Measurements from ENCODE around the gene TNFRSF1B.

The TNFRSF1B gene

DNA sequence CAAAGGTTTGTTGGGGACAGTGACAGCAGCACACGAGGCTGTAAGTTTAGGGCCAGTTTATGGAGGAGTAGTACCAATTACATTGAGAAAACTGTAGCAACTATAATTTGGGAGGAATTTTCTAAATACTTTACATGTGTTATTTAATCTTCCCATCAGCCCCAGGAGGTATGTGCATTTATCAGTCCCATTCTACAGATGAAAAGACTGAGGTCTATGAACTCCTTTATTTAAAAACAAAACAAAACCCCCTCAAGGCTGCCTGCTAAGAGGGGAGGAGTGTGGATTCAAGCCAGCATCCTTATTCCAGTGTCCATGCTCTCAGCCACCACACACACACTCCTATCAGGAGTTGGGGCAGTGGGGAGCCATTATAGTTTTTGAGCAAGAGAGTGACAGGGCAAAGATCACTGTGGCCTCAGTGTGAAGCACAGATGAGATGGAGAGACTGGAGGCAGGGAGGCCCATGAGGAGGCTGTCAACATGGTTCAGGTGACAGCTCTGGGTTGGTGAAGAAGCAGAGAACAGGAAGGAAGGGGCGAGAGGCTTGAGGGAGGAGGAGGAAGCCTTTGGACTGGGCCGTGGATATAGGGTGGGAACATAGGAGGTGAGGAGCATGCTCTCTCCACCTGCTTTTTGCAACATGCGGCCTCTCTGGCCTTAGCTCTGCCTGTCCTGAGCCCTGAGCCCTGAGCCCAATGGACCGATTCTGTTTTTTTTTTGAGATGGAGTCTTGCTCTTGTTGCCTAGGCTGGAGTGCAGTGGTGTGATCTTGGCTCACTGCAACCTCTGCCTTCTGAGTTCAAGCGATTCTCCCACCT lies 9.7 kb downstream of the TNFRSF1B start:
- DNase-seq (ENCODE audit: low read depth in 2 of 2), result no peak

DNA sequence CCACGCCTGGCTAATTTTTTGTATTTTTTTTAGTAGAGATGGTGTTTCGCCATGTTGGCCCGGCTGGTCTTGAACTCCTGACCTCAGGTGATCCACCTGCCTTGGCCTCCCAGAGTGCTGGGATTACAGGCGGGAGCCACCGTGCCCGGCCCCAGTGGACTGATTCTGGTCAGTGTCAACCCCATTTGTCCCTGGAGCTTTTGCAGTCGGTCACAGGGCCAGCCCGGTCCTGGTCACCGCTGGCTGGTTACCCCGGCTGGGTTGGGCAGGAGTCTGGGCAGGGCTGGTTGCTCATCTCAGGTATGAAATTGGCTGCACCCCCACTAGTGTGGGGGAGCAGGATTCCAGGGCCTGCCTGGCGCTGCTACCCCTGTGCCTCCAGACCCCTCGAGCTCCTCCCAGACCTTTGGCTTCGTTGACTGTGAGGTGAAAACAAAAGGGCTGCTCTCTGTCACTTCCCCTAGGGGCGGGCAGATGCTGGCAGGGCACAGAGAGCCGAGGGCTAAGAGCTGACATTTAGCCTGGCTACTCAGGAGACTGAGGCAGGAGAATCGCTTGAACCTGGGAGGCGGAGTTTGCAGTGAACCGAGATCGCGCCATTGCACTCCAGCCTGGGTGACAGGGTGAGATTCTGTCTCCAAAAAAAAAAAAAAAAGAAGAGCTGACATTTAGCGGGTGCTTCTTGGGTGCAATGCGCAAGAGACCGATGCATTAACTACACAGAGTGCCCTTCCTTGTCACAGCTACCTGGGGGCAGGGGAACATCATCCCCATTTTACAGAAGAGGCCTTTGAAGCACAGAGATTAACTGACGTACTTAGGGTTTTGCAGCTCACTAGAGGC lies 10.6 kb downstream of the TNFRSF1B start:
- DNase-seq (ENCODE audit: low read depth in 2 of 2), result no peak

DNA sequence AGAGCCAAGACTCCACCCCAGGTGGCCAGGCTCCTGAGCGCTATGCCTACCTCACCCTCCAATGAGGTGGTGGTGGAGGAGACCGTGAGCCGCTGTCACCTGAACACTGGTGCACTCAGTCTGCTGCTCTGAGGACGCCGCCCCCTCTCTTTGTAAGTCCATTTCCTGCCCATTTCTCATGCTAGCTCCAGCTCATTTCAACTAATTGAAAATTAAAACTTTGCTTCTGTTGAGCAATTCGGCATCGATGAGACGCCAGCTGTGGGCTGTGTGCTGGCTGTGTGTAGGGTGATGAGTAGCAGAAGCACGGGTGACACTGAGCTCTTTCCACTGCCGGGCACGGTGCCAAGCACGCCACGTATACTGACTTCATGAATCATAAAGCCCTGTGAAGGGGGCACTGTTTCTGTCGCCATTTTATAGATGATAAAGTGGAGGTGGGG lies 11.2 kb downstream of the TNFRSF1B start:
- DNase-seq (ENCODE audit: low read depth in 2 of 2), result peak; percentile 46 to 48

DNA sequence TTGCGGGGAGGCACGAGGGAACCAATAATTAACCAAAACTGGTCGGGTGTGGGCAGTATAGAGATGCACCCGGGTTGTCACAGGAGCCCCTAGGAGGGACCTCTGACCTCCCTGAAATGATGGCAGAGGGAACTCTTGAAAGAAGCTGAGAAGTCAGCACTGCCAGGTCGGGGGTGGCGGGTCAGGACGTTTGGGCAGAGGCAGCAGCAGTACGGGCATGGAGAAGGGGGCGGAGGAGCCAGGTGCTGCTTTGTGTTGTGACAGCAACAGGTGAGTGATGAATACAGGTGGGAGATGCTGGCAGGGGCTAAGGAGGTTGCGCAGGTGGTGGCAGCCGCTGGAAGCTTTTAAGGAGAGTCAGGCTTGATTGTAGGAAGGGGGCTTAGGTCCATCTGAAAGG lies 11.7 kb downstream of the TNFRSF1B start:
- no peak for DNase-seq (ENCODE audit: low read depth in 2 of 2)

DNA sequence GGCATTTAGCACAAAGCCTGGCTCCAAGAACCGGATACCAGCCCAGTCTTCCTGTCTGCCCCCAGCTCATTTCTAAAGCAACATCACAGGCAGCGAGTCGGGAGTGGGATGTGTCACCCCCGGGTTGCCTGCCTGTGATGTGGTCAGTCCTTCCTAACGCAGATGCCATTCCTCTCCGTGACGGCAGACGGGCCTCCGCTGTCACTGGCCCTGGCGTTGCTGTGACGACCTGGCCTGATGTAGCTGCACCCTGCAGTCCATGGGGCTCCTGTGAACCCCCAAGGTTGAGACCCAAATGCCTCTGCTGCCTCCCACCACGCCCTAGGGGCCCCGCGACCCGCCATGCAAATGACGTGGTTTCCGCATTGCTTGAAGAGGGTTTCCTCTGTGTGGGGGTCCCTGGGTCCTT lies 12.3 kb downstream of the TNFRSF1B start:
- DNase-seq (ENCODE audit: low read depth in 2 of 2), result no peak

DNA sequence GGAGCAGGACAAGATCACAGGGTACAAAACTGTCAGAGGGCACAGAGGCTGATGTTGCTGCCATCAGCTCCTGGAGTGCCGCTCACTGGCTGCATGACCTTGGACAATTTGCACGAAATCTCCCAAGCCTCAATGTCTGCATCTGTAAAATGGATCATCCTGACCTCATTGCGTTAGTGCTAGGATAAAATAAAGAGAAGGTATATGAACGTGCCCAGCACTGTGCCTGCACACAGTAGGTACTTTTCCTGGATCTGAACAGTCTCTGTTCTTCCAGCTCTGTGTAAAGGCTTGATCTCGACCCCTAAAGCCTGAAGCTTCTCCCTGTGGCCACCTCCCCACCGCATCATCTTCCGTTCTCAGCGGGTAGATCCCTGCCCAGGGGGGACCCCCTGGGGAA lies 12.9 kb downstream of the TNFRSF1B start:
- no peak for DNase-seq (ENCODE audit: low read depth in 2 of 2)

DNA sequence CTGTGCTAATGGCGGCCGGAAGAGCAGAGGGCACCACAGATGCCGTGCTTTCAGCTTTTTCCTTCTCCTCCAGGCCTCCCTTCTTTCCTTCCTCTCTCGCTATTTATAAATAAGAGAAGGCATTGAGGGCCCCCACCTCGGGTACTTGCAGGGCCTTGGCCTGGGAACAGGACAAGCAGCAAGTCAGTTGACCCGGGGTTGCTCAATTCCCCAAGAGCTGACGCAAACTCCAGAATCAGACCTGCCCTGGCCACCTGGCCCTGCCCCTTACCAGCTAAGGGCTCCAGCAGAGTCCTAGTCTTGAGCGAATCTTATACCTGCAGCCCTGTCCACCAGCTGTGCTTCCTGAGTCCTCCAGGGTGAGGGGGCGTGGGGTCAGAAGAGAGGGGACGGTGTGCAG lies 13.5 kb downstream of the TNFRSF1B start:
- no peak for DNase-seq (ENCODE audit: low read depth in 2 of 2)

DNA sequence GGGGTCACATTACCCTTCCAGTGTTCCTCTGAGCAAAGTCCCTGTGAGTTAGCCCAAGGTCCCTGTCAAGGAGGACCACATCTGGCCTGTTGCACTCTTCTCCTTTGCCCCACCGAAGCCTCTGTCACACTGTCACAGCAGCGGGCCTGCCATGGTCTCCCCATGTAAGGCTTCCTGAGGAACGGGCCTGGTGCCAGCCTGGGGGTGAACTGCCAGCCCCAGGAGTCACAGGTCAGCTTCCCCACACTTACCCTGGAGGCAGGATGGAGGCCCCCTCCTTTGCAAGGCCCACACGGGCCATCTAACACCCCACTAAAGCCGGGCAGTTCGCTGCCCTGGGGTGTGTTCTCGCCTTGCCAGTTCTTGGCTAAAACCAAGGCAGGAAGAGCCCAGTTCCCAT lies 14.1 kb downstream of the TNFRSF1B start:
- no peak for DNase-seq (ENCODE audit: low read depth in 2 of 2)

DNA sequence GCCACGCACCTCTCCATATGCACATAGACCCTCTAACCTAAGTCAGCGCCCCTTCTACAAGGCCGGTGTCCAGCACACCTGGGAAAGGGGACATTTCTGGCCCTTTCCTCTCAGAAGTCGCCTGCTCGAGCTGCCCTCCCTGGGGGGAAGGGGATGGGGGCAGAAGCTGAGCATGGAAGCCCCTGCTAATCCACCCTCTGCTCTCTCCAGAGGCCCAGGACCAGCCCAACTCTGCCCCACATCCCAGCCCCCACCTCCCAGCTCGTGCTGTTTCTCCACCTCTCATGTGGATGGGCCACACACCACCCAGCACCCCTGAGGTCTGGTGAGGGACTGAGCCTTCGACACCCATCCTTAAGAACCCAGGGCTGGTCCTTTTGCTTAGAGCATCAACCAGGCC lies 14.8 kb downstream of the TNFRSF1B start:
- DNase-seq (ENCODE audit: low read depth in 2 of 2), result no peak

DNA sequence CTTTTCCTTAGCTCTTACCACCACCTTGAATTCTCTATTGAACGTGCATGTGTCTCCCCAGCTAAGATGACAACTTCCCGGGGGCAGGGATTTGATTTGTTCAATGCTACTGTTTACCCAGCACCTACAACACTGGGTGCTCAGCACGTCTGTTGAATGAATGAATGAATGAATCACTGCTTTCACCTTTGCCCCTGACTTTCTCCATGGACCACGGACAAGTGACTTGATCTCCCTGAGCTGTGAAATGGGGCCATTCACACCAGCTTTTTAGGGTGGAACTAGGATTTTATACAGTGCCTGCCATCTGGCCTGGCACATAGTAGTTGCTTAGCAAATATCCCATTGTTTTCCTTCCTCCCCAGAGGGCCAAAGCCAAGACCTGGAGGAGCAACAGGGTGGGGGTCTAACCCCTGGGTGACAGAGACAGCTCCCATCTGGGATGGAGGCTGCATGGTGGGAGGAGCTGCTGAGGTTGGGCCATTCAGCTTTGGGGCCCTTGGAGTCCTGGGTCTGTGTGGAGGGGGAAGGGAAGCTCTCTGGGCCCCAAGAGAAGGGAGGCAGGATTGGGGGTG lies 15.7 kb downstream of the TNFRSF1B start:
- no peak for DNase-seq (ENCODE audit: low read depth in 2 of 2)

DNA sequence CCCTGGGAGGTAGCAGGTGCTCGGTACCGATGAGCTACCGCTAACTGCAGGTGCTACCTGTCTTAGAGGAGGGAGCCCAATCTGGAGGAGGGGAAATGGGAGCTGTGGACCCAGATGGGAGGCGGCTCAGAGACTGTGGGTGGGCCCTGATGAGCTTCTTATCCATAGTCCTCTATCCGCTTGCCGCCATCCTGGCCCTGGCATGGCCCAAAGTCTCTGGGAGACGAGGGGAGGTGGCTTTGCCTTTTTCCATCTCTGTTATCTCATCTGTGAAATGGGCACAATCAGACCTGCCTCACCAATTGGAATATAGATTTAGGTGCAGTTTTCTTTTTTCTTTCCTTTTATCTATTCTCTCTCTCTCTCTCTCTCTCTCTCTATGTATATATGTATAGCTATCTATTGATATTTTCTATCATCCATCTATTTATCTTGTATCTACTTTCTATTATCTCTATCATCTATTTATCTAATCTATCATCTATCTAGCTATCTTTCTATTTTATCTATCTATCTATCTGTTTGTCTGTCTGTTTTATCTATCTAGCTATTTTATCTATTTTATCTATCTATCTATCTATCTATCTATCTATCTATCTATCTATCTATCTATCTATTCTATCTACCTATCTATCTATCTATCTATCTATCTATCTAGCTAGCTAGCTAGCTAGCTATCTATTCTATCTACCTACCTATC lies 16.5 kb downstream of the TNFRSF1B start:
- DNase-seq (ENCODE audit: low read depth in 2 of 2), result no peak

DNA sequence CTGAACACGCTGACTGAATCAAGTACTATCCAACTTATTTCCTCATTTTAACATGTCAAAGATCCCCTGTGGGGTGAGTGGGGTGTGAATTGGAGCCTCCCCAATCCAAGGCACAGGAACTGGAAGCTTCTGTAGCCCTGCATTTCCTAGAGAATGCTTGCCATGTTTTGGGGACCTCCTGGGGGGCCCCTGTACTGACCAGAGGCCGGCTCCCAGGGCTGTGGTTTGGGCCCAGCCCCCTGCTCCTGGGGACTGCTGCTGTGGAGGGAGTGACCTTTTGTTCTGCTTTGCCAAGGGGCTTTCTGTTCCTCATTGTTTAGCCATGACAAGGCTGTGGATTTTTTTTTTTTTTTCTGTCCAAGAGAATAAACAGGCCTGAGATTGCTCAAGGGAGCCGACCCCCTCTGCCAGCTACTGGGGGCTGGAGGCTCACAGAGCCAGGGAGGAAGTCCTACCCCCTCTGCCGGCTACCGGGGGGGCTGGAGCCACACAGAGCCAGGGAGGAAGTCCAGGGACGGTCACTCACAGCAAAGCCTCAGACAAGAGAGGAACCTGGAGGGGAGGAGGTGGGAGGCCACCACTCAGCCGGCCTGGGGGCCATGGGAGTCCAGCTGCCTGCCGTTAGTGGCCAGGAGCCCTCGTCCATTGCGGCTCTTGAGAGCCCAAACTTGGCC lies 17.4 kb downstream of the TNFRSF1B start:
- DNase-seq (ENCODE audit: low read depth in 2 of 2), result peak; percentile 31 to 35

DNA sequence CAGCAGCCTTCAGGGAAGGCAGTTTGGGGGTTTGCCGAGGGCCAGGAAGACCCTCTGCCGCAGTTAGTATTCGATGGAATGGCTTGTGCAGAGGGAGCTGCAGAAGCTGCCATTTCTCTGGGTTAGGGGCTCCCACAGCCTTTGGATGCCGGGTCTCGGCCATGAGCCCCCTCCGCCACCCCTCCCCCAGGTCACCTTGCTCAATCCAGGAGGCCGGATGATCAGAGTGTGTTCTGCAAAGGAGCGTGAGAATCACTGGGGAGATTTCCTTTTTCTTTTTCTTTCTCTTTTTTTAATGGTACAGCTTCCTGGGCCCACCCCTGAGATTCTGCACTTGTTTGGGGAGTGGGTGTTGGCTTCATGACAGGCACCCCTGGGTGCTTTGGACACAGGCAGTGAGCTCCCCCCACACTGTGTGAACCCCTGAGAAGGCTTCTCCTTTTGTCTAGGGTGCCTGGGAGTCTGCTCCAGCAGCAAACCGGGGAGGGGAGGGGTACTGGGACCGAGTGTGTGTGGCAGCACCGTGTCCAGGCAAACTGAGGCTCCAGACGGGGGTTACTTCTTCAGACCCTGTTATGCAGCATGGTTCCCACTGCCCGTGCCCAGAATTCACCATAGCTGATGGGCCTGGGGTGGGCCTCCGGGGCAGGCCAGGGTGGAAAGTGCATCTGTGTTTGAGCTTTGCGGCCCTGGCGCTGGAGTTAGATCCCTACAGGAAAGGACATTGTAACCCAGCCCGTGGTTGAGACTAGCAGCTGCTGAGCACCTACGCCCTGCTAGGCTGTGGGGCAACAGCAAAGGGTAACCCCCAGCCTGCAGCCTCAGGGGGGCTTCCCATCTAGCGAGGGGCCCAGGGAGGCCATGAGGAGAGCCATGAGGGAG lies 18.5 kb downstream of the TNFRSF1B start:
- no peak for DNase-seq (ENCODE audit: low read depth in 2 of 2)

DNA sequence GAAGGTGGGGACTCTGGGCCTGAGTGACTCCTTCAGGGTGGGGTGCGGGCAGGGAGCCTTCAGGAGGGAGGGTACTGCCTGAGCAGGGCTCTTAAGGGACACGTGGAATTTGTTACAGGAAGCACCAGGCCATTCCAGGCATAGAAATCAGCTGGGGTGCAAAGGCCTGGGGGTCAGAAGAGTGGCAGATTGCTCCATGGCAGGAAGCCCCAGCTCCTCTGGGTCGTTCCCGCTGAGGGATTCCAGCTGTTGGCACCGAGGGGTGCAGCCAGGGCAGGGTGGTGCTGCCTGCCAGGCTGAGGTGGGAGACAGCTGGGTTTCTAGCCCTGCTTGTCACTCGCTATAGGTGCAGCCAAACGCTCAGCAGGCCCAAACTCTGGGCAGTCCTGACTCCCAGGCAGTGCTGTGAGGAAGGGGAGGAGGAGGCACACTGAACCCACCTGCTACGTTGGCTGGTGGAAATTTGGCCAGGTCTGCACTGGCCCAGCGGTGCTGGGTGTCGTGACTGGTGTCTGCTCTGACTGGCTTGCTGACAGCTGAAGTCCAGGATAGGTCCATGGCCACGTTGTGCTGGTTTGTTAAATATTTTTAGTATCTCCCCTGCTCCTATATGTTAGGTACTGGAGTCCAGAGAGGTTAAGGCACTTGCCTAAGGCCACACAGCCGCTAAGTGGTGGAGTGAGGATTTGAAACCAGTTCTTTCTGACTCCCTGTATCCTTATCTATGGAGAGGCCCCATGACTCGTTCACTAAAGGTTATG lies 19.3 kb downstream of the TNFRSF1B start:
- DNase-seq (ENCODE audit: low read depth in 2 of 2), result no peak

DNA sequence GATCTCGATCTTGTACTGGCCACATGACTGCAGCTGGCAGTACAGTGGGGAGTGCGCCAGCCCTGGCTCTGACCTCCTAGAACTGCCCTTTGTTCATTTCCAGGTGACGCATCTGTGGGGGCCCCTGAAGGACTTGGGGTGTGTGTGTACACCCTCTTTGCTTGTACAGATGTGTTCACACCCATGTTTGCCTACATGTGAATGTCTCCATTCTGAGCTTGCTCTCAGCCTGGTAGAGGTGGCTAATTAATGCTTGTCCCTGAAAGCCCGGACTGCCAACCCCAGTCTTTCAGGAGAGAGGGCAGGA lies 19.8 kb downstream of the TNFRSF1B start:
- DNase-seq (ENCODE audit: low read depth in 2 of 2), result no peak

DNA sequence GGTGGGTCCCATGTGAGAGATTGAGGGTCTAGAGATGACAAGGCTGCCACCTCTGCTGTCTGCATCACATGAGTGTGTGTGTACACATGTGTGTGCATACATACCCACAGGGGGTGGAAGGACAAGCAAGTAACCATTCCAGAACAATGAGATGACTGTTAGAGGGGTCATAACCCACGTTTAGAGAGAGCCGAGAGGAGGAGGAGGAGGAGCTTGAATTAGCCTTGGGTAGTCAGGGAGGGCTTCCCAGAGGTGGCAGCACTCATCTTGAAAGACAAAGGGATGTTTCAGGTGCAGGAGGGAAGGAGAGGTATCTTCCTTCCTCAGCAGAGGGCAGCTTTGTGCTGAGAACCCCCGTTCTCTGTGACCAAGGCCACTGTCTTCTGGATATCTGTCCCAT lies 21.3 kb downstream of the TNFRSF1B start:
- no peak for DNase-seq (ENCODE audit: low read depth in 2 of 2)

DNA sequence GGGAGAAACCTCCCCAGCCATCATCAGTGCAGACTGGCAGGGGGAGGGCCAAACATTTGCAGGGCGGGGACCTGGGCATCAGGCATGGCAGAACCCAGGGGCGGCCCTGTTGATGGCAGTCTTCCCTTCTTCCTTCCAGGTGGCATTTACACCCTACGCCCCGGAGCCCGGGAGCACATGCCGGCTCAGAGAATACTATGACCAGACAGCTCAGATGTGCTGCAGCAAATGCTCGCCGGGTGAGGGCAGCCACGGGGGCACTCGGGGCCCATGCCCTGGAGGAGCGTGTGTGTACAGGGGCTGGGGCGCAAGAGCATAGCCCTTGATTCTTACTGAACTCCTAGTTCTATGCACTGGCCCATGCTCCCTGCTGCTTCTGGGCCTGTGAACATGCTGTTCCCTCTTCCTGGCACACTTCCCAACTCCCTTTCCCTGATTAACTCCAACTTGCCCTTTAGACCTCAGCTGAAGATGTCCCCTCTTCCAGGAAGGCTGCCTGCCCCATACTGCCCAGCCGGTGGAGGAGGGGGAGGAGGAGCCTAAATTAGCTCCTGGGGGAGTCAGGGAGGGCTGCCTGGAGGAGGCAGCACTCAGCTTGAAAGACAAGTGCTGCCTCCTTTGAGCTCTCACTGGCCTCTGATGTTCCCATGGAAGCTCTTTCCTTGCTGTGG lies 22.0 kb downstream of the TNFRSF1B start:
- DNase-seq (ENCODE audit: low read depth in 2 of 2), result no peak

DNA sequence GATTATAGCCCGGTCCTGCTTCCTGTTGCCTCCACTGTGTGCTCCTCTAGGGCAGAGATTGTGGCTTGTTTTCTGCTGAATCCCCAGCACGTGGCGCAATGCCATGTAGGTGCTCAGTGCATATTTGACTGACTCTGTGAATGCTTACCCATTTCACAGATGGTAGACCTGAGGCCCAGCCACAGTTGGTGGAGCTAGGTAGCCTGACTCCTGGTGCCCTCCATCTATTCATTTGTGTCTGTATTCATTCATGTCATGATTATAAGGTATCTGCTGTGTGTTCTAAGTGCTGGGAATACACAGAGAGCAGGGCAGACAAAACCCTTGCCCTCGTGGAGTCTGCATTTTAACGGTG lies 22.5 kb downstream of the TNFRSF1B start:
- no peak for DNase-seq (ENCODE audit: low read depth in 2 of 2)

DNA sequence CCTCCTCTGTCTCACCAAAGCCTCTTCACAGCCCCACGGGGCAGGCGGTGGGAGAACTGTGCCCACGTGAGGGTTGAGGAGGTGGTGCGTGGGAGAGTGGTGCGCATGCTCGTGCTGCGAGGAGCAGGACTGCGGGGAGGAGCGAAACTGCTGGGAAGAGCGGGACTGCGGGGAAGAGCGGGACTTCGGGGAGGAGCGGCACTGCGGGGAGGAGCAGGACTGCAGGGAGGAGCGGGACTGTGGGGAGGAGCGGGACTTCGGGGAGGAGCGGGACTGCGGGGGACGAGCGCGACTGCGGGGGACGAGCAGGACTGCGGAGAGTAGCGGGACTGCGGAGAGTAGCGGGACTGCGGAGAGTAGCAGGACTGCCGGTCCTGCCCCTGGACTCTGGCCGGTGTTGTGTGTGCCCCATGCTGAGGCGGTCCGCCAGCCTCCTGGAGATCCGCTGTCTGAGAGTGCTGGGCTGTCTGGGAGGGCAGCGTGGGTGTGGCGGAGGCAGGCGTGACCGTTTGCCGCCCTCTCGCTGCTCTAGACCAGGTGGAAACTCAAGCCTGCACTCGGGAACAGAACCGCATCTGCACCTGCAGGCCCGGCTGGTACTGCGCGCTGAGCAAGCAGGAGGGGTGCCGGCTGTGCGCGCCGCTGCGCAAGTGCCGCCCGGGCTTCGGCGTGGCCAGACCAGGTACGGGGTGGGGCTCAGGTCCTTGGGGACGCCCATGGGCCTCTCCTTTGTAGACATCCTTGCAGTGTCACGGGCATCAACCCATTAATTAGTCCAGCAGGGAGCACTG lies 24.6 kb downstream of the TNFRSF1B start:
- DNase-seq (ENCODE audit: low read depth in 2 of 2), result no peak
